ENCODE results near the gene PKP3.
"Not testable (repeated sequence)": the region's sequence is repeated elsewhere in the genome, so short reads cannot be mapped to it uniquely, and the experiment has no call there.

The PKP3 gene, protein sequence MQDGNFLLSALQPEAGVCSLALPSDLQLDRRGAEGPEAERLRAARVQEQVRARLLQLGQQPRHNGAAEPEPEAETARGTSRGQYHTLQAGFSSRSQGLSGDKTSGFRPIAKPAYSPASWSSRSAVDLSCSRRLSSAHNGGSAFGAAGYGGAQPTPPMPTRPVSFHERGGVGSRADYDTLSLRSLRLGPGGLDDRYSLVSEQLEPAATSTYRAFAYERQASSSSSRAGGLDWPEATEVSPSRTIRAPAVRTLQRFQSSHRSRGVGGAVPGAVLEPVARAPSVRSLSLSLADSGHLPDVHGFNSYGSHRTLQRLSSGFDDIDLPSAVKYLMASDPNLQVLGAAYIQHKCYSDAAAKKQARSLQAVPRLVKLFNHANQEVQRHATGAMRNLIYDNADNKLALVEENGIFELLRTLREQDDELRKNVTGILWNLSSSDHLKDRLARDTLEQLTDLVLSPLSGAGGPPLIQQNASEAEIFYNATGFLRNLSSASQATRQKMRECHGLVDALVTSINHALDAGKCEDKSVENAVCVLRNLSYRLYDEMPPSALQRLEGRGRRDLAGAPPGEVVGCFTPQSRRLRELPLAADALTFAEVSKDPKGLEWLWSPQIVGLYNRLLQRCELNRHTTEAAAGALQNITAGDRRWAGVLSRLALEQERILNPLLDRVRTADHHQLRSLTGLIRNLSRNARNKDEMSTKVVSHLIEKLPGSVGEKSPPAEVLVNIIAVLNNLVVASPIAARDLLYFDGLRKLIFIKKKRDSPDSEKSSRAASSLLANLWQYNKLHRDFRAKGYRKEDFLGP

DNA sequence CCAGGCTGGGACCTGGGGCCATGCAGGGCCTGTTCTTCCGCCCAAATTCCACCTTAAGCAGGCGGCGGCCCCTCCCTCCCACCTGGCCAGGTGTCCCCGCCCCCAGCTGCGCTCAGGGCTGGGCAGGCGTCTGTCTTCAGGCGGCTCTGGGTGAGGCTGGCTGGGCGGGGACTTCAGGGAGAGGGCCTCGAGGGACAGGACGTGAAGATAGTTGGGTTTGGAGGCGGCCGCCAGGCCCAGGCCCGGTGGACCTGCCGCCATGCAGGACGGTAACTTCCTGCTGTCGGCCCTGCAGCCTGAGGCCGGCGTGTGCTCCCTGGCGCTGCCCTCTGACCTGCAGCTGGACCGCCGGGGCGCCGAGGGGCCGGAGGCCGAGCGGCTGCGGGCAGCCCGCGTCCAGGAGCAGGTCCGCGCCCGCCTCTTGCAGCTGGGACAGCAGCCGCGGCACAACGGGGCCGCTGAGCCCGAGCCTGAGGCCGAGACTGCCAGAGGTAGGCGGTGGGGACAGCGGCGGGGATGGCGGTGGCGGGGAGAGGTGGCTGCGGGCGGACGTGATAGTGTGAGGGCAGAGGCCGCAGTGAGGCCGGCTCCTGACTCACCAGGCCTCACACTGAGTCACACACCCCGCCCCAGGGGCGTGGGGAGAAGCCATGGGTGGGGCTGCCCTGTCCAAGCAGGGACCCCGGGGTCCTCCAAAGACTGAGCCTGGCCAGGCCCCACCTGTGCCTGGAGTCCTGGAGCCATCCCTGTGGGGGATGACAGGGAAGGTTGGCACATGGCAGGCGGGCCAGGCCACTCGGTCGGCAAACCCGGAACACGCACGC, at the start of gene PKP3:
Gene PKP3, plus strand, starts transcription at position 176 of the 824 bp plus-strand sequence. Its CDS starts 84 bp downstream, at position 260.
- no peak for DNase-seq (ENCODE audit: low spot score)

DNA sequence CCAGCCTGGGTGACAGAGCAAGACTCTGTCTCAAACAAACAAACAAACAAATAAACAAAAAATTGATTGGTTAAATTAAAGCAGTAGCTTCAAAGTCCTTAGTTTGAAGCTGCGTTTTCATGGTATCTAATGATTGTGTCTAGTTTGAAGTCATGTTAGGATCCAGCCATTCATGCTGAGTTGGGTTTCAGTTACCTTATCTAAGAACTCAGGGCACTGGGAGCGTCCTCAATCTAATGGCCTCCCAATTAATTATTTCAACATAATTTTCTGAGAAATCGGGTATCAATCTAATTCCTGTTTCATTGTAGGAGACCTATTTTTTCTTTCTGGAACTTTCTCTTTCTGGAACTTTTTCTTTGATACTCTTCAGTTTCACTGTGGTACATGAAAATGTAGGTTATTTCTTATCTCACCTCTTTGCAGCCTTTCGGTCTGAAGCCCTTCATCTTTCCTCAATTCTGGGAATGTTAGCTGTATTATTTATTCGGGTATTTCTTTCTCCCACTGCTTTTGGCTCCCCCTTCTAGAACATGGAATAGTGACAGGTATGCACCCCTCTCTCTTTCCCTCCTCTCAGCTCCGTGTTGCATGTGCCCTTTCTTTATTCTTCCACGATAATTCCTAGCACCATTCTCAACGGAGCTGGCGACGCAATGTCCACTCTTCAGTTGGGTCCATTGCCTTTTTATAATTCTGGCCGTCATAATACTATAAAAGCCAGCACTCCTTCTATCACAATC, 49.0 kb upstream of the PKP3 start:
- no peak for DNase-seq (ENCODE audit: low spot score)

DNA sequence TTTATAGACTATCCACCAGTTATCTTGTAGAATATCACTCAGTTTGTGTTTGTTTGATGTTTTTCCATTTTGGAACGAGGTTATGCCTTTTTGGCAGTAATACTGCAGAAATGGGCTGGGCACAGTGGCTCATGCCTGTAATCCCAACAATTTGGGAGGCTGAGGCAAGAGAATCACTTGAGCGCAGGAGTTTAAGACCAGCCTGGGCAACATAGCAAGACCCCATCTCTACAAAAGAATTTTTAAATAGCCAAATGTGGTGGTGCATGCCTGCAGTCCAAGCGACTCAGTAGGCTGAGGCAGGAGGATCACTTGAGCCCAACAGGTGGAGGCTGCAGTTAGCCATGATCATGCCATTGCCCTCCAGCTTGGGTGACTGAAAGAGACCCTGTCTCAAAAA, 47.5 kb upstream of the PKP3 start:
- DNase-seq (ENCODE audit: low spot score): no peak

DNA sequence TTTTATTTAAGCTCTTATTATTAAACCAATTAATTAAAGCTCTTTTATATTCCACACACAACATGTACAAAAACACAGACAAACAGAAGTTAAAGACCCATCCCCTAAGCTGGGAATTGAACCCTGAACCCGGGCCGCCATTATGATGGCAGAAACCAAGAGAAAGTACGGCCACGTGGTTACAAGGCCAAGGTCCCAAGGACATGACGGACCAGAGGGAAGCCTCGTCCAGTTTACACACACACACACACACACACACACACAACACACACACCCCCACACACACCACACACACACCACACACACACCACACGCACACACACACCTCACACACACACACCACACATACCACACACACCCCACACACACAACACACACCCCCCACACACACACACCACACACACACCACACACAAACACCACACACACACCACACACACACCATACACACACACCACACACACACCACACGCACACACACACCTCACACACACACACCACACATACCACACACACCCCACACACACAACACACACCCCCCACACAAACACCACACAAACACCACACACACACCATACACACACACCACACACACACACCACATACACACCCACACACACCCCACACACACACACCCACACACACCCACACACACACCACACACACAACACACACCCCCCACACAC, 44.6 kb upstream of the PKP3 start:
- DNase-seq (ENCODE audit: low spot score): not testable (repeated sequence)

DNA sequence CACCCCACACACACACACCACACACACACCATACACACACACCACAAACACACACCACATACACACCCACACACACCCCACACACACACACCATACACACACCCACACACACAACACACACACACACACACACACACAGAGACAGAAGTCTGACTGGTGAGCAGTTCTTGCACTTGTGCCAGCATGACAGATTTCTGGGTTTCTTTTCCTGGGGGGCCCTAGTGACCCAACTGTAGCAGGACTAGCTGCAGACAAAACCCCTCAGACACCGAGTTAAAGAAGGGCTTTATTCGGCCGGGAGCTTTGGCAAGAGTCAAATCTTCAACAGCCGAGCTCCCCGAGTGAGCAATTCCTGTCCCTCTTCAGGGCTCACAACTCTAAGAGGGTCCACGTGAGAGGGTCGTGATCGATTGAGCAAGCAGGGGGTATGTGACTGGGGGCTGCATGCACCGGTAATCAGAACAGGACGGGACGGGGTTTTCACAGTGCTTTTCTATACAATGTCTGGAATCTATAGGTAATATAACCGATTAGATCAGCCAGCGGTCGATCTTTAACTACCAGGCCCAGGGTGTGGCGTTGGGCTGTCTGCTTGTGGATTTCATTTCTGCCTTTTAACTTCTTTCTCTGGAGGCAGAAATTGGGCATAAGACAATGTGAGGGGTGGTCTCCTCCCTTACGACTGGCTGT, 43.8 kb upstream of the PKP3 start:
- DNase-seq (ENCODE audit: low spot score): not testable (repeated sequence)

DNA sequence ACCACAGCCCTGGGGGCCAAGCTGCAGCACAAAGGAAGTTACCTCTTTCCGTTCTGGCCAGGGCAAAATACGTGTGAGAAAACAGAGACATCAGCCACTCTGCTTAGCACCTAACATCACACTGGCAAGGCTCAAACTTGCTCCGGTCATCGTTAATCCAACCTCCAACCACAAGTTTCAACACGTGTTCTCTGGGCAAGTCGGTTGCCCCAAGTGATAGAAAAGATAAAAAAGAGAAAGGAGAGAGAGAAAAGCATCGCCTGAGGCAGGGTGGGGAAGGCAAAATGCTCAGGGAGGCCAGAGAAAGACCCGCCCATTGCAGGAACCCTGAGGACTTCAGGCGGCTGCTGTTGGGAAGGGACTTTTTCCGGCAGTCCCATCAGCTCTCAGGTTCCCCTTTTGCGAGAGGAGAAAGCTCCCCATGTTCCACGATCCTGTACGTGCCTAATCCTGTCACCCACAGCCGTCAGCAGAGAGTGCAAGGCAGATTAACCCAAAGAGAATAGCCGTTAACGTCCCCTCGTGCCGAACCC, 43.2 kb upstream of the PKP3 start:
- DNase-seq (ENCODE audit: low spot score): no peak

DNA sequence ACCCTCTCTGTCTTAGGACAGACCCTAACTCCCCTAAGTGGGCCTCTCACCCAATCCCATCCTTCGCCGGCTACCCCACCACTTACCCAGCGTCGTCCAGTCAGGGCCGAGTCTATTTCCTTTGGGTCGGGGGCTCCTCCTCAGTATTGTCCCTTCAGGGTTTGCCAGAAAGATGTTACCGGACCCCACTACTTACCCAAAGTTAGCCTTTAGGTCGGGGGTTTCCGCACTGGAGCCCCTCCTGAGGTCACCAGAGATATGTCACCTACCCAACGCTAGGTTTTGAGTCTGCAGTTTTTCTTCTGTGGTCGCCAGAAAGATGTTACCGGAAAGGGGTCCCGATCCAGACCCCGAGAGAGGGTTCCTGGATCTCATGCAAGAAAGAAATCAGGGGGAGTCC, 42.6 kb upstream of the PKP3 start:
- no peak for DNase-seq (ENCODE audit: low spot score)

DNA sequence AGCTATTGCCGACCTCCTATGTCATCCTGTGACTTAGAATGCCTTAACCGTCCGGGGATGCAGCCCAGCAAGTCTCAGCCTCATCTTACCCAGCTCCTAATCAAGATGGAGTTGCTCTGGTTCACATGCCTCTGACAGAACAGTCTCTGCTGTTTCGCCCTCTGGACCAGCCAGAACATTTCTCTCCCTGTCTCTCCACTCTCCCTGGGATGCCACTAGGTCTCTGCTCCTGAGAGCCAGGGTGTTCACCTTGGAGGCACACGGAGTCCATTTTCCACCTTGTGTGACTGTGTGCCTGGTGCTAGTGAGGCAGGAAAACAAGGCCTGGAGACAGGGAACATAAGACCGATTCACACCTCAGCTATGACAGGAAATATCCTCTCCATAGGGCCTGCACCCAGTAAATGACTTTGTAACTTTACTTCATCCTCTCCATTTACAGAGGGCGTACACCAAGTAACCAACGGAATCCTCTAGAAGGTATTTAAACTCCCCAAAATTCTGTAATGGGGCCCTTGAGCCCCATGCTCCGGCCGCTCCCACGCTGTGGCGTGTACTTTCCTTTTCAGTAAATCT, 41.5 kb upstream of the PKP3 start:
- no peak for DNase-seq (ENCODE audit: low spot score)

DNA sequence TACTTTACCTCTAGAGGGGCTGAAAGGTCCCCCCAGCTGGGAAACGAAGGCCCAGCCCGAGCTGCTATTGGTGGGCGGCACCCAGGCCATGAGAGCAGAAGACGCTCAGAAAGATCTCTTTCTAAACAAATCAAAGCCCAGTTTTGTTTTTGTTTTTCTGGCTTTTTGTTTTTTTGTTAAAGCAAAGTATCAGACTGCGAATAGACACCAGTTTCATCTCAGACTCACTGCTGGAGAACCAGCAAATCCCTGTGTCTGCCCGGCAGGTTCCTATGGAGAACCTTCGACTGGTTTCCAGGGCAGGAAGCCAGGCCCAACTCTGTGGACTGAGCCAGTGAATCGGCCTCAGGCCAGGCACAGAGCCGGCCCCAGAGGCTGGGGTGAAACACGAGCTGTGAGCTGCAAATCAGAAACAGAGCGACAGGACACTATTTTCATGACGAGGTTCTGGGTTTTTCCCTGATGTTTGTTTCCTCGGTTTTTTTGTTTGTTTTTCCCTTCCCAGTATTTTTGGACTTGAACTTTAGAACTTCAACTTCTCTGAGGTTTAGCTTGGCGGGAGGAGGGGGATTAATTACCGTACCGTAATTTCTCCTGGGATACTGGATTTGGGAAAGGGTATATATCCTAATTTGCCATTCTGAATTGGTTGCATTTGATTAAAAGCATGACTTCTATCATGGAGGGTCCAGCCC, 40.7 kb upstream of the PKP3 start:
- DNase-seq (ENCODE audit: low spot score): no peak

DNA sequence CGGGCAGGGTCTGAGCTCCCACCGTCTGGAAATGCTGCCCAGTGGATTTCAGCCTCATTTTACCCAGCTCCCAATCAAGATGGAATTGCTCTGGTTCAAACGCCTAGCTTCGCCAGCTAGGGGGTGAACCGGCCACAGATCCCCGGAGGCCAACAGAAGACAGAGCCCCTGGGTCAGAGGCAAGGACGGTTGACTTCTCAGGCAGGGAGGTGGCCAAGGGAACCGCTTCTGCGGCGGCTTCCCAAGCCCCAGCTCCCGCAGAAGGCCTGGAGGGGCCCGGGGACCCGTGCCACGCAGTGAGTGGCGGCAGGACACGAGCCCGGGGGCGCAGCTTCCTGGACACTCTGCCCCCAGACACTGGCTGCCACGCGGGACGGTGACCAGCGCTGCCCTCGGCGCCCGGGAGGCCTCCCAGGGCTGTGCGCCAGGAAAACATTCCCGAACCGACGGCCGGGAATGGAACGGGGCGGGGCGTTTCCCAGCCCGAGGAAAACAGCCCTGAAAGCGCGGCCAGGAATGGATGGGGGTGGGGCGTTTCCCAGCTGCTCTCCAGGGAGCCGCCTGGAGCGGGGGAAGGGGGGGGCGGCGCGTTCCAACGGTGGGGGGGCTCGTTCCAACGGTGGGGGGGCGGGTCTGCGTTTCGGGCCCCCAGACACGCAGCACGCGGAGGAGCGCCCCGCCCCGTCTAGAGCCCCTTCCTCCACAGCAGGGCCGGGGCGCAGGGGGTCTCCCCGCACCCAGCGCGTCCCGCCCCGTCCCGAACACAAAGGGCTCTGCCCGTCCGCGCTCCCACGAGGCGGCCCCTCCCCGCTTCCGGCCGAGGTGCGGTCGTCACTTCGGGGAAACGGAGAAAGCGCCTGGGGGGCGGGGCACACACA, 38.2 kb upstream of the PKP3 start:
- DNase-seq (ENCODE audit: low spot score): peak; percentile 81

DNA sequence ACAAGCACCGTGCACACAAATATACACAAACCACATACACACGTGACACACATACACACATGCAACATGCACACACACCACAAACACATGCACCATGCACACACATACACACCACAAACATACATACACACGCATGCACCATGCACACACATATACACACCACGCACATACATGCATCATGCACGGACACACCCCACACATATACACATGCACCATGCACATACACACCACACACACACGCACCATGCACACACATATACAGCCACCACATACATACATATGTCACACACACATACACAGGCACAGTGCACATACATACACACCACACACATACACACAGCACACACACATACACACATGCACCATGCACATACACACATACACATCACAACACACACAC, 37.4 kb upstream of the PKP3 start:
- no peak for DNase-seq (ENCODE audit: low spot score)

DNA sequence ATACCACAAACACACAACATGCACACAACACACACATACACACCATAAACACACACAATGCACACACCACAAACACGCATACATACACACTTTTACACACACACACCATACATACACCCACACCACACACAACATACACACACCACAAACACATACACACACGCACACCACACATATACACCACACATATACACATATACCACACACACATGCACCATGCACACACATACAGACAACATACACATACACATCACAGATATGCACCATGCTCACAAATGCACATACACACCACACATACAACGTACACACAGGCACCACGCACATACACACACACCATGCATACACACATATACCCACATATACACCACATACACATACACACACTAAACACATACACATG, 36.4 kb upstream of the PKP3 start:
- DNase-seq (ENCODE audit: low spot score): no peak

DNA sequence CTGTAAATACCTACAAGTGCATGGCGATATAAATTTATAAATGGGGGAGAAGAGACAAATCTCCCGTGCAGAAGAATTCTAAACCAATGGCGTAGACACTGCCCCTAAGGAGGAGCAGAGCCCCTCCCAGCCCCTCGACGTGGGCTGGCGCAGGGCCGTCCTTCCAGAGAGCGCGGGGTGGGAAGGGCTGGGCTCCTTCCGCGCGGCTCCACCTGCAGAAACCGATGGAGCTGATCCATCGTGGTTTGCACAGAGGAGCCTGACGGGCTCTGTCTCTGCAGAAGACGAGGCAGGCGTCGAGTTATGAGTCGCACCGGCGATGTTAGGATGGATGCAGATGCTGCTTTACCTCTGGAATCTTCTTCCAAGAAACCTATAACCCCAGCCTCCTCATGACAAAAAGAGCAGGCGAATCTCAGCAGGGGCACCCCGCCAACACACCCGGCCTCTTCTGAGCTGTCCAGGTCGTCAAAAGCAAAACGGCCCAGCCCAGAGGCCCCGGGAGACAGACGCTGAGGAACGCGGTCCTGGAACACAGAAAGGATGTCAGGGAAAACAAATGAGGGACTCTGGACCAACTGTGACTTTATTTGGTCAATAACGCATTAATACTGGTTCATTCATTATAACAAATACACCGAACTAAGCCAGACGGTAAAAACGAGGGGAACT, 35.7 kb upstream of the PKP3 start:
- DNase-seq (ENCODE audit: low spot score): no peak

DNA sequence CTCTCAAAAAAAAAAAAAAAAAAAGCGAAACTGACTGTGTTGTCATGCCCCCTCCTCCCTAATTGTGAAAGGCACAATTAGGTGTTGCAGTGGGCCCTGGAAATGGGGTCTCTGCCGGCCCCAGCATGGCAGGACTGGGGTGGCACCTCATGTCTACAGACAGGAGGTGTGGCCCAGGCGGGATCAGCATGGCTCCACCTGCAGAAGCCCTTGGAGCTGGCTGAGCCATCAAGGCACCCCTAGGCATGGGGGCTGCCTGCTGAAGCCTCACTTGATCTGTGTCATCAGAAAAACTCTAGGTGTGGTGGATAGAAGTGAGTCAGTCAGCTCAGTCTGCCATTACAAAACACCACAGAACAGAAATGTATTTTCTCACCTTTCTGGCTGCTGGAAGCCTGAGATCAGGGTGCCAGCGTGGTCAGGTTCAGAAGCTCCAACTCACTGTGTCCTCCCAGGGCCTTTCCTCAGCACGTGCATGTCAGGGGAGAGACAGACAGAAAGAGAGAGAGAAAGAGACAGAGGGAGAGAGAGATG, 34.8 kb upstream of the PKP3 start:
- no peak for DNase-seq (ENCODE audit: low spot score)

DNA sequence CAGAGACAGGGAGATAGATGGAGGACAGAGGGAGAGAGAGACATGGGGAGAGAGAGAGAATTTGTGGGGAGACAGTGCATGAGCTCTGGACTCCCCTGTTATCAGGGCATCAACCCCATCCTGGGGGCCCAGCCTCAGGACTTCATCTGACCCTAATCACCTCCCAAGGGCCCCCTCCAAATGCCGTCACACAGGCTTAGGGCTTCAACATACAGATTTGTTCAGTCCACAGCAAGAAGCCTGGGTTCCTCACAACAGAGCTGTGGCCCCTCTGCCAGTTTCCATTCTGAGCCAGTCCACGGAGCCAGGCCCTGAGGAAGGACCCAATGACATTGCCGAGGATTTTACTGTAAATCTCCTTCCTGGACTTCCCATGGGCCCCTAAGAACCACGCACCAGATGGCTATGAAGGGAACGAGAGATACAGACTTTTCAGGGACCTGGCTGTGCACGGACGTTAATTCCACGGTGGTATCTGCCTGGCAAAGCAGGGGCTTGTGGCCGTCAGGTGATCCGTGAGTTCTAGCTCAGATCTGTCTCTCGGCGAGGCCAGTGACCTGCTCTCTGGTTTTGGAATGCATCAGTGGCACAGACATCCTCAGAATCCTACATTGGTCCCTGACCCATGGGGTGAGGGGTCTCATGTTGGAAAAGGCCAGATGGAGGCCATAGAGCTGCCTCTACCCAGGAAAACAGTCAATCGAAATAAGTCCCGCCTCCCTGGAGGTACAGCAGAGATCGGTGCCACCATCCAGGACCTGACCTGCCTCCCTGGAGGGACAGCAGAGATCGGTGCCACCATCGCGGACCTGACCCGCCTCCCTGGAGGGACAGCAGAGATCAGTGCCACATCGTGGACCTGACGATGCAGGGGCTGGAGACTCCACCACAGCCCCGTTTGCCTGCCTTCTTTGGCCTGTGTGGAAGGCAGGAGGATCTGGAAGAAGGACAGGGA, 33.4 kb upstream of the PKP3 start:
- peak; percentile 40 for DNase-seq (ENCODE audit: low spot score)

Data from D341Med (cell line).